ENCODE data around the gene MEX3D. TPM values are rescaled to one million over a fixed set of nuclear protein-coding genes. Genes with fewer than 3 reads are reported as not detected.

MEX3D gene
- total RNA-seq, 4 donors from 2014 or later, result 18.8 to 47.8 (median 28.7) TPM

GRCh38 chr19:1514295-1514661, 53.8 kb downstream of the MEX3D start:
- Histone ChIP-seq H3K9me3 (no peaks in the 10 kb centered on the region), H3K27me3 (peaks cover 75% of the 10 kb centered on the region), H3K4me3 (no peak overlapping the region), H3K36me3 (no peaks in the 10 kb centered on the region), H3K4me1 (peaks cover 0 to 38% (median 4%) of the 10 kb centered on the region in 3 donors), H3K27ac (no peak overlapping the region)
- ATAC-seq, result no peak
- TF ChIP-seq CTCF (IDR thresholded peaks at IDR 0.05) (no peak), EP300 (IDR thresholded peaks at IDR 0.05) (no peak), POLR2AphosphoS5 (IDR thresholded peaks at IDR 0.05) (no peak), POLR2A (IDR thresholded peaks at IDR 0.05) (no peak)
- WGBS, 2 donors (ENCODE audit: low coverage in 1 of 2), result 55% methylated on average over 2 of the region's 10 CpGs; no CpG with 5 or more reads in 1 of the 2 donors

- TF ChIP-seq CTCF (IDR thresholded peaks at IDR 0.05) (peak in 3 of 4 experiments; percentile 41 to 77 (median 62)), EP300 (IDR thresholded peaks at IDR 0.05) (no peak)
- ATAC-seq, result peak; percentile 50
- Histone ChIP-seq H3K36me3 (no peaks in the 10 kb centered on the region), H3K4me1 (peaks cover 0 to 39% (median 4%) of the 10 kb centered on the region in 3 donors), H3K27me3 (peaks cover 75% of the 10 kb centered on the region), H3K27ac (peak overlapping the region in 3 of 4 donors; percentile 74 to 82 (median 75)), H3K4me3 (peak overlapping the region; percentile 23 to 62), H3K9me3 (no peaks in the 10 kb centered on the region)
- no CpG with 5 or more reads among the region's 52 CpGs for WGBS, 2 donors (ENCODE audit: low coverage in 1 of 2)
Observed at GRCh38 chr19:1513499-1514294, 54.4 kb downstream of the MEX3D start.

- peak; percentile 79 for ATAC-seq
- peak within 1 kb of the TSS in 3 of 4 donors; percentile 74 to 82 (median 75) for H3K27ac ChIP-seq
- TF ChIP-seq POLR2A (IDR thresholded peaks at IDR 0.05), result peak in 1 of 2 donors; percentile 25
- peak in 1 of 4 experiments; percentile 8 for TF ChIP-seq CTCF (IDR thresholded peaks at IDR 0.05)
- no peak for TF ChIP-seq POLR2AphosphoS5 (IDR thresholded peaks at IDR 0.05)
- TF ChIP-seq EP300 (IDR thresholded peaks at IDR 0.05), result no peak
- H3K4me3 ChIP-seq, result peak within 1 kb of the TSS; percentile 23 to 62
- H3K4me1 ChIP-seq, result peaks cover 0 to 48% (median 4%) of the 10 kb centered on the region in 3 donors
- H3K36me3 ChIP-seq, result no peaks in the 10 kb centered on the region
- no peaks in the 10 kb centered on the region for H3K9me3 ChIP-seq
- peaks cover 71% of the 10 kb centered on the region for H3K27me3 ChIP-seq
- WGBS, 2 donors (ENCODE audit: low coverage in 1 of 2), result no CpG with 5 or more reads among the region's 78 CpGs
Observed at GRCh38 chr19:1512671-1513498, 55.2 kb downstream of the MEX3D start, which contains the start of gene ADAMTSL5. Gene ADAMTSL5, minus strand, starts transcription at chr19:1513019. Its CDS starts 2,076 bp downstream, at chr19:1510943.

- peaks cover 0 to 57% (median 4%) of the 10 kb centered on the region in 3 donors for H3K4me1 ChIP-seq
- 31 to 69% methylated on average over 4 to 7 of the region's 22 CpGs for WGBS, 2 donors (ENCODE audit: low coverage in 1 of 2)
- H3K27me3 ChIP-seq, result peaks cover 77% of the 10 kb centered on the region
Observed at GRCh38 chr19:1511318-1512317, 56.5 kb downstream of the MEX3D start.

More at GRCh38 chr19:1511318-1512317, 56.5 kb downstream of the MEX3D start:
- TF ChIP-seq EP300 (IDR thresholded peaks at IDR 0.05) (no peak), POLR2A (IDR thresholded peaks at IDR 0.05) (no peak), CTCF (IDR thresholded peaks at IDR 0.05) (no peak), POLR2AphosphoS5 (IDR thresholded peaks at IDR 0.05) (no peak)
- no peak for ATAC-seq
- no peaks in the 10 kb centered on the region for H3K36me3 ChIP-seq
- peak overlapping the region in 1 of 2 donors; percentile 62 for H3K4me3 ChIP-seq
- H3K9me3 ChIP-seq, result no peaks in the 10 kb centered on the region
- peak overlapping the region in 2 of 4 donors; percentile 27 to 82 for H3K27ac ChIP-seq

Measured in gastroesophageal sphincter (tissue), 4 donors.